K562 (cell line): ENCODE data around the gene PIK3C2B.

ENCODE experiments used
- CEBPG ChIP-seq, 3 experiments: fragments of 200-800 bp in 1 of 3; sonication (Bioruptor generic) in 1 of 3; sonication (generic) in 1 of 3; formaldehyde crosslinking in 1 of 3; IDR thresholded peaks in 2 of 3; conservative IDR thresholded peaks in 1 of 3; 2 replicates each; pipeline versions ENCODE4 v1.6.1 to v1.8.0; 2016 to 2022; ENCODE audit warnings: missing compliant biosample characterization in 2 of 3, missing genetic modification characterization in 2 of 3, mild to moderate bottlenecking in 1 of 3, missing genetic modification reagents in 1 of 3
- CTCF ChIP-seq, 3 experiments: IDR thresholded peaks in 2 of 3; conservative IDR thresholded peaks in 1 of 3; 2 replicates each; pipeline ENCODE4 v1.5.1; 2011 to 2012; ENCODE audit warnings: low read length in 3 of 3, mild to moderate bottlenecking in 3 of 3, control low read depth in 2 of 3, improper control_type of control experiment in 1 of 3, inconsistent platforms in 1 of 3, low read depth in 1 of 3, mixed read lengths in 1 of 3, moderate library complexity in 1 of 3; ENCODE audit not compliant: insufficient read depth in 2 of 3
- HDAC2 ChIP-seq: fragments of 450-650 bp; IDR thresholded peaks from 2 replicates; pipeline ENCODE4 v1.6.1; 2016; ENCODE audit warnings: mild to moderate bottlenecking
- PTTG1 ChIP-seq: fragments of 450-650 bp; IDR thresholded peaks from 2 replicates; pipeline ENCODE4 v1.6.1; 2016; ENCODE audit warnings: low read depth, mild to moderate bottlenecking, missing genetic modification characterization, missing compliant biosample characterization
- RCOR1 ChIP-seq, 2 experiments: IDR thresholded peaks; 2 replicates each; pipeline ENCODE4 v1.6.1; 2012; ENCODE audit warnings: low read depth in 2 of 2, low read length in 2 of 2, borderline replicate concordance in 1 of 2, improper control_type of control experiment in 1 of 2
- RFX7 ChIP-seq: fragments of 250-450 bp; sonication (Bioruptor Pico); IDR thresholded peaks from 2 replicates; pipeline ENCODE4 v1.5.1; 2021; ENCODE audit warnings: mild to moderate bottlenecking
- SRSF1 ChIP-seq: fragments of 200-400 bp; formaldehyde crosslinking; IDR thresholded peaks from 2 replicates; pipeline ENCODE4 v1.6.1; 2017; ENCODE audit warnings: mild to moderate bottlenecking, low read depth, low read length, moderate library complexity
- ZBTB33 ChIP-seq: sonication (generic); formaldehyde crosslinking; IDR thresholded peaks from 2 replicates; pipeline ENCODE4 v1.8.1; 2023; ENCODE audit warnings: mild to moderate bottlenecking, missing genetic modification reagents
- TF ChIP-seq, protein P1 (sequence below): fragments of 450-650 bp; IDR thresholded peaks from 2 replicates; pipeline ENCODE4 v1.6.1; 2016; ENCODE audit warnings: low read depth

DNA sequence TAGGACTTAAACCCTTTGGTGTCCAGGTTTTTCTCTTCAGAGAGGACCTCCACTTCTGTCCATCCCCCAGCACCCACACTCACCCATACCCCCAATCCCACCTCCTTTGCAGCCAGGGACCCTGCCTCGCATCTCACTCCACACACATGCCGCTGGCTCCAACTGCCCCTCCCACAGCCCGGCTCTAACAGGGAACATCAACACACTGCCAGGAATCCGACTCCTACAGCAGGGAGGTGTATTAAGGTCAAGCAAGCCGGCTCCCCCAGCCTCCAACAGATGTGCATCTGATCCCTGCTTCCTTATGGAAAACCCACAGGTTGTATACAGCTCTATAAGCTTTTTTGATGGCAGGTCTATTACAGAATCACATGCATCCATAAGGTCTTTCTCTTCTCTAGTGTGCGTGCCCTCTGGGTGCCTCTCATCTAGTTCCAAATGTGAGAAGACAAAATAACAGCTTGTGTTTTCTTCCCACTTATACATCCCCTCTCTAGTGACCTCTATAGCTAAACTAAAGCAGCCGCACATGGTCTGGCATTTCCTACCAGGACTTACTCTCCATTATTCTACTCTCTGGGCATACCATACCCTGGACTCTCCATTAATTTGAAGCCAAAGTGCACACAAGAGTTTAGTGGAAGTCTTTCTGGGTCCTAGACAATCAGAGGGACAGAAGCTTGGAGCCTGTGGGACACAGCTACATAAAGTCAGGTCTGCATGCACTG is 16.3 kb downstream of the PIK3C2B start:
- TF ChIP-seq HDAC2 (no peak), RCOR1 (IDR thresholded peaks at IDR 0.05; ENCODE audit: borderline replicate concordance in 1 of 2, low read depth in 2 of 2, low read length in 2 of 2) (no peak), ZBTB33 (no peak), PTTG1 (no peak), SRSF1 (no peak), CTCF (IDR thresholded peaks at IDR 0.05 in 2 of 3, conservative IDR thresholded peaks at IDR 0.05 in 1 of 3; ENCODE audit: insufficient read depth in 2 of 3, low read depth in 1 of 3, low read length in 3 of 3) (peak in 1 of 3 experiments; percentile 23; a peak in 2 of 6 replicates), RFX7 (no peak), CEBPG (CRISPR knock-in tag; IDR thresholded peaks at IDR 0.05) (no peak), CEBPG (tag; conservative IDR thresholded peaks at IDR 0.05 in 1 of 2, IDR thresholded peaks at IDR 0.05 in 1 of 2) (no peak)
- TF ChIP-seq, protein P1, sequence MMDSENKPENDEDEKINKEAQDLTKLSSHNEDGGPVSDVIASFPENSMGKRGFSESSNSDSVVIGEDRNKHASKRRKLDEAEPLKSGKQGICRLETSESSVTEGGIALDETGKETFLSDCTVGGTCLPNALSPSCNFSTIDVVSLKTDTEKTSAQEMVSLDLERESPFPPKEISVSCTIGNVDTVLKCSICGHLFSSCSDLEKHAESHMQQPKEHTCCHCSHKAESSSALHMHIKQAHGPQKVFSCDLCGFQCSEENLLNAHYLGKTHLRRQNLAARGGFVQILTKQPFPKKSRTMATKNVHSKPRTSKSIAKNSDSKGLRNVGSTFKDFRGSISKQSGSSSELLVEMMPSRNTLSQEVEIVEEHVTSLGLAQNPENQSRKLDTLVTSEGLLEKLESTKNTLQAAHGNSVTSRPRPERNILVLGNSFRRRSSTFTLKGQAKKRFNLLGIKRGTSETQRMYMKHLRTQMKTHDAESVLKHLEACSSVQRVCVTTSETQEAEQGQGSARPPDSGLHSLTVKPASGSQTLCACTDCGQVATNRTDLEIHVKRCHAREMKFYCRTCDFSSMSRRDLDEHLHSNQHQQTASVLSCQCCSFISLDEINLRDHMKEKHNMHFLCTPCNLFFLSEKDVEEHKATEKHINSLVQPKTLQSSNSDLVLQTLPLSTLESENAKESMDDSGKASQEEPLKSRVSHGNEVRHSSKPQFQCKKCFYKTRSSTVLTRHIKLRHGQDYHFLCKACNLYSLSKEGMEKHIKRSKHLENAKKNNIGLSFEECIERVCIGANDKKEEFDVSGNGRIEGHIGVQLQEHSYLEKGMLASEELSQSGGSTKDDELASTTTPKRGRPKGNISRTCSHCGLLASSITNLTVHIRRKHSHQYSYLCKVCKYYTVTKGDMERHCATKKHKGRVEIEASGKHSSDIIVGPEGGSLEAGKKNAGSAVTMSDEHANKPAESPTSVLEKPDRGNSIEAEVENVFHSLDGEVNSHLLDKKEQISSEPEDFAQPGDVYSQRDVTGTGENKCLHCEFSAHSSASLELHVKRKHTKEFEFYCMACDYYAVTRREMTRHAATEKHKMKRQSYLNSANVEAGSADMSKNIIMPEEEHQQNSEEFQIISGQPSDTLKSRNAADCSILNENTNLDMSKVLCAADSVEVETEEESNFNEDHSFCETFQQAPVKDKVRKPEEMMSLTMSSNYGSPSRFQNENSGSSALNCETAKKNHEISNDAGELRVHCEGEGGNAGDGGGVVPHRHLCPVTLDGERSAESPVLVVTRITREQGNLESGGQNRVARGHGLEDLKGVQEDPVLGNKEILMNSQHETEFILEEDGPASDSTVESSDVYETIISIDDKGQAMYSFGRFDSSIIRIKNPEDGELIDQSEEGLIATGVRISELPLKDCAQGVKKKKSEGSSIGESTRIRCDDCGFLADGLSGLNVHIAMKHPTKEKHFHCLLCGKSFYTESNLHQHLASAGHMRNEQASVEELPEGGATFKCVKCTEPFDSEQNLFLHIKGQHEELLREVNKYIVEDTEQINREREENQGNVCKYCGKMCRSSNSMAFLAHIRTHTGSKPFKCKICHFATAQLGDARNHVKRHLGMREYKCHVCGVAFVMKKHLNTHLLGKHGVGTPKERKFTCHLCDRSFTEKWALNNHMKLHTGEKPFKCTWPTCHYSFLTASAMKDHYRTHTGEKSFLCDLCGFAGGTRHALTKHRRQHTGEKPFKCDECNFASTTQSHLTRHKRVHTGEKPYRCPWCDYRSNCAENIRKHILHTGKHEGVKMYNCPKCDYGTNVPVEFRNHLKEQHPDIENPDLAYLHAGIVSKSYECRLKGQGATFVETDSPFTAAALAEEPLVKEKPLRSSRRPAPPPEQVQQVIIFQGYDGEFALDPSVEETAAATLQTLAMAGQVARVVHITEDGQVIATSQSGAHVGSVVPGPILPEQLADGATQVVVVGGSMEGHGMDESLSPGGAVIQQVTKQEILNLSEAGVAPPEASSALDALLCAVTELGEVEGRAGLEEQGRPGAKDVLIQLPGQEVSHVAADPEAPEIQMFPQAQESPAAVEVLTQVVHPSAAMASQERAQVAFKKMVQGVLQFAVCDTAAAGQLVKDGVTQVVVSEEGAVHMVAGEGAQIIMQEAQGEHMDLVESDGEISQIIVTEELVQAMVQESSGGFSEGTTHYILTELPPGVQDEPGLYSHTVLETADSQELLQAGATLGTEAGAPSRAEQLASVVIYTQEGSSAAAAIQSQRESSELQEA, result no peak
